Endodermal cell (in vitro differentiated cells): ENCODE results near the gene MSH3. TPM values are rescaled to one million over a fixed set of nuclear protein-coding genes. Genes with fewer than 3 reads are reported as not detected.

Experiments
- DNase-seq: peaks from one replicate; pipeline ENCODE4 v3.0.0-alpha.2; 2017
- H3K27ac ChIP-seq: 2 replicates; pipeline ENCODE4 v1.5.1; 2013; ENCODE audit warnings: mild to moderate bottlenecking, low read depth, low read length, moderate library complexity
- H3K27me3 ChIP-seq: 2 replicates; pipeline ENCODE4 v1.6.1; 2013; ENCODE audit warnings: mild to moderate bottlenecking, low read length, moderate library complexity; ENCODE audit not compliant: insufficient read depth, control insufficient read depth, poor library complexity, severe bottlenecking
- H3K36me3 ChIP-seq: 2 replicates; pipeline ENCODE4 v1.7.0; 2013; ENCODE audit warnings: mild to moderate bottlenecking, low read length, moderate library complexity; ENCODE audit not compliant: control insufficient read depth, insufficient read depth
- H3K4me1 ChIP-seq: one replicate; pipeline ENCODE4 v1.7.0; 2013; ENCODE audit warnings: low read length; ENCODE audit not compliant: control insufficient read depth, insufficient read depth
- H3K4me3 ChIP-seq: 2 replicates; pipeline ENCODE4 v1.5.1; 2013; ENCODE audit warnings: mild to moderate bottlenecking, low read length, moderate library complexity
- H3K9ac ChIP-seq: 2 replicates; pipeline ENCODE4 v1.6.1; 2013; ENCODE audit warnings: mild to moderate bottlenecking, low read length, moderate library complexity; ENCODE audit not compliant: poor library complexity, severe bottlenecking; ENCODE audit errors: extremely low read depth
- H3K9me3 ChIP-seq: 2 replicates; pipeline ENCODE4 v1.6.1; 2013; ENCODE audit warnings: mild to moderate bottlenecking, low read length, moderate library complexity; ENCODE audit not compliant: control insufficient read depth
- H3K27ac Mint-ChIP-seq: 2 replicates; pipeline ENCODE4 v1.8.0; 2020; ENCODE audit warnings: mixed read lengths
- H3K27me3 Mint-ChIP-seq: 2 replicates; pipeline ENCODE4 v1.8.0; 2021; ENCODE audit warnings: mild to moderate bottlenecking, mixed read lengths; ENCODE audit not compliant: insufficient read depth
- H3K36me3 Mint-ChIP-seq: 2 replicates; pipeline ENCODE4 v1.8.0; 2020; ENCODE audit warnings: low read depth, mixed read lengths
- H3K4me1 Mint-ChIP-seq: 2 replicates; pipeline ENCODE4 v1.8.0; 2020; ENCODE audit warnings: mixed read lengths
- H3K4me3 Mint-ChIP-seq: 2 replicates; pipeline ENCODE4 v1.8.0; 2020; ENCODE audit warnings: mild to moderate bottlenecking, moderate library complexity, mixed read lengths
- H3K9me3 Mint-ChIP-seq: 2 replicates; pipeline ENCODE4 v1.8.0; 2020; ENCODE audit warnings: mild to moderate bottlenecking, mixed read lengths
- CTCF ChIP-seq: fragments of 200-600 bp; sonication (generic); conservative IDR thresholded peaks from 2 replicates; pipeline ENCODE4 v1.5.0; 2021; ENCODE audit warnings: antibody characterized with exemption, mild to moderate bottlenecking
- WGBS, 2 experiments: methylation state at CpG; one replicate each; pipeline versions ENCODE4 v1.1.5 to v1.1.7; 2013; ENCODE audit warnings: missing lambda C conversion rate in 2 of 2, mixed read lengths in 1 of 2; ENCODE audit not compliant: insufficient coverage in 1 of 2, insufficient read length in 1 of 2; 5-methylcytosine and 5-hydroxymethylcytosine counted together
- total RNA-seq, 2 donors: library from RNA; stranded (reverse); fragmentation: NEBNext Ultra II Directional in 1 of 2; extraction: Animal tissue kit (Norgen Biotek cat#: 25700) in 1 of 2; gene quantifications; 2 replicates in 1 of 2; 3 replicates in 1 of 2; pipeline ENCODE4 v1.2.1, GENCODE V29; 2021

Gene MSH3
- total RNA-seq, 2 donors from 2014 or later, result 17.3 to 25.2 TPM

- no peak for TF ChIP-seq CTCF
- Mint-ChIP-seq H3K9me3 (no peaks in the 10 kb centered on the region), H3K4me1 (peaks cover 3% of the 10 kb centered on the region), H3K4me3 (no peak overlapping the region), H3K27me3 (no peaks in the 10 kb centered on the region), H3K36me3 (peaks cover 41% of the 10 kb centered on the region), H3K27ac (no peak overlapping the region)
- Histone ChIP-seq H3K27ac (no peak overlapping the region), H3K4me1 (no peaks in the 10 kb centered on the region), H3K9ac (no peak overlapping the region), H3K4me3 (no peak overlapping the region), H3K9me3 (no peaks in the 10 kb centered on the region), H3K36me3 (peaks cover 30% of the 10 kb centered on the region), H3K27me3 (no peaks in the 10 kb centered on the region)
- DNase-seq, result no peak
These were observed 25.2 kb upstream of the MSH3 start for GRCh38 chr5:80629281-80629680.

GRCh38 chr5:80631278-80632259 lies 22.9 kb upstream of the MSH3 start:
- no peak for DNase-seq
- no peaks in the 10 kb centered on the region for H3K27me3 ChIP-seq
- peaks cover 41% of the 10 kb centered on the region for H3K36me3 ChIP-seq
- Mint-ChIP-seq H3K36me3 (peaks cover 50% of the 10 kb centered on the region), H3K4me1 (peaks cover 3% of the 10 kb centered on the region), H3K27ac (no peak overlapping the region), H3K9me3 (no peaks in the 10 kb centered on the region), H3K4me3 (no peak overlapping the region), H3K27me3 (no peaks in the 10 kb centered on the region)
- no peak for TF ChIP-seq CTCF
- no peak overlapping the region for H3K27ac ChIP-seq
- no peaks in the 10 kb centered on the region for H3K4me1 ChIP-seq
- H3K4me3 ChIP-seq, result no peak overlapping the region
- no peaks in the 10 kb centered on the region for H3K9me3 ChIP-seq
- 95 to 100% methylated on average over 2 to 9 of the region's 11 CpGs for WGBS, 2 experiments
- no peak overlapping the region for H3K9ac ChIP-seq

- H3K27ac ChIP-seq, result no peak overlapping the region
- no peak overlapping the region for H3K27ac Mint-ChIP-seq
- no peaks in the 10 kb centered on the region for H3K4me1 ChIP-seq
- no peaks in the 10 kb centered on the region for H3K27me3 Mint-ChIP-seq
- no peak overlapping the region for H3K4me3 ChIP-seq
- H3K4me1 Mint-ChIP-seq, result peaks cover 3% of the 10 kb centered on the region
- H3K36me3 ChIP-seq, result peaks cover 47% of the 10 kb centered on the region
- no peak for TF ChIP-seq CTCF
- H3K9me3 Mint-ChIP-seq, result no peaks in the 10 kb centered on the region
- no peak overlapping the region for H3K4me3 Mint-ChIP-seq
- 82 to 100% methylated on average over 1 to 2 of the region's 2 CpGs for WGBS, 2 experiments
- DNase-seq, result no peak
- H3K27me3 ChIP-seq, result no peaks in the 10 kb centered on the region
- peaks cover 54% of the 10 kb centered on the region for H3K36me3 Mint-ChIP-seq
- no peak overlapping the region for H3K9ac ChIP-seq
- no peaks in the 10 kb centered on the region for H3K9me3 ChIP-seq
These were observed 21.8 kb upstream of the MSH3 start for GRCh38 chr5:80632700-80633099.
